Stimulated activated CD4-positive, alpha-beta T cell treated with anti-CD3 and anti-CD28 coated beads, Interleukin-4, amount 100 ng/mL, for 48 hours (primary cell): ENCODE results near the gene DMD.

Experiments
- DNase-seq, 2 donors: peaks; one replicate each; pipeline ENCODE4 v3.0.0-alpha.2; 2020; ENCODE audit warnings: low read depth in 2 of 2

Gene DMD

GRCh38 chrX:32496671-32497070 is 714.7 kb downstream of the DMD start:
- DNase-seq: no peak

- no peak for DNase-seq
Measured at GRCh38 chrX:32495855-32496254, 715.5 kb downstream of the DMD start.

- no peak for DNase-seq
Measured at GRCh38 chrX:32489125-32489524, 722.2 kb downstream of the DMD start.

GRCh38 chrX:32483534-32484136 is 727.7 kb downstream of the DMD start:
- DNase-seq: no peak

- no peak for DNase-seq
Measured at GRCh38 chrX:32480019-32480418, 731.3 kb downstream of the DMD start.

- DNase-seq: no peak
Measured at GRCh38 chrX:32472364-32472763, 739.0 kb downstream of the DMD start.

- no peak for DNase-seq
Measured at GRCh38 chrX:32455704-32456103, 755.6 kb downstream of the DMD start.

- DNase-seq: no peak
Measured at GRCh38 chrX:32451954-32452695, 759.2 kb downstream of the DMD start.

- no peak for DNase-seq
Measured at GRCh38 chrX:32448945-32449344, 762.4 kb downstream of the DMD start.

GRCh38 chrX:32448320-32448719 is 763.0 kb downstream of the DMD start:
- DNase-seq: no peak

GRCh38 chrX:32447640-32448039 is 763.7 kb downstream of the DMD start:
- DNase-seq: no peak

- no peak for DNase-seq
Measured at GRCh38 chrX:32443841-32444240, 767.5 kb downstream of the DMD start.

- no peak for DNase-seq
Measured at GRCh38 chrX:32421266-32421665, 790.1 kb downstream of the DMD start.

GRCh38 chrX:32408389-32408788 is 803.0 kb downstream of the DMD start:
- DNase-seq: no peak

GRCh38 chrX:32397562-32398216 is 813.7 kb downstream of the DMD start:
- DNase-seq: no peak

- no peak for DNase-seq
Measured at GRCh38 chrX:32395878-32396277, 815.5 kb downstream of the DMD start.

GRCh38 chrX:32392655-32393054 is 818.7 kb downstream of the DMD start:
- no peak for DNase-seq

- no peak for DNase-seq
Measured at GRCh38 chrX:32370456-32371205, 840.7 kb downstream of the DMD start.

- DNase-seq: no peak
Measured at GRCh38 chrX:32293962-32294700, 917.2 kb downstream of the DMD start.

- DNase-seq: no peak
Measured at GRCh38 chrX:32289356-32289755, 922.0 kb downstream of the DMD start.

- no peak for DNase-seq
Measured at GRCh38 chrX:32281853-32282252, 929.5 kb downstream of the DMD start.

- DNase-seq: no peak
Measured at GRCh38 chrX:32280921-32281320, 930.4 kb downstream of the DMD start.
